ENCODE results near the gene BEX1.

DNA sequence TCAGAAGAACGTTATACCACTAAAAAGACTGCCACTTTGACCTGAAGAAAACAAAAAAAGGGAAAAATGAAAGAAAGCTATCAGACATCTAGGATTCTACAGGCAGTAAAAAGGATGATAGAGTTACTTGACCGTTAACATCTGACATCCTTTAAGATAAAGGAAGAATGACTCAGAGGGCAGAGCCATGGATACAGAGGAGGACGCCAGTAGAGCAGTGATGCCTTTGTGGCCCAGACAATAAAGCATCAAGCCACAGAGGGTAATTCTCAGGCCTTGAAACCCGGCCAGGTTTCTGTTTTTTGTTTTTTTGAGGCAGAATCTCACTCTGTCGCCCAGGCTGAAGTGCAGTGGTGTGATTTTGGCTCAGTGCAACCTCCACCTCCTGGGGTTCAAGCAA, 9.5 kb upstream of the BEX1 start:
- TF ChIP-seq CTCF (IDR thresholded peaks at IDR 0.05) (no peak), POLR2A (IDR thresholded peaks at IDR 0.05) (no peak)

Measured in right lobe of liver (tissue), 4 donors.